ES-I3 (cell line): ENCODE results near the gene PLEKHO1.
"Not testable (repeated sequence)": the region's sequence is repeated elsewhere in the genome, so short reads cannot be mapped to it uniquely, and the experiment has no call there.

ENCODE experiments used
- H3K36me3 ChIP-seq: 2 replicates; pipeline ENCODE4 v1.6.1; 2013; ENCODE audit warnings: mild to moderate bottlenecking, low read length, control low read depth, moderate library complexity; ENCODE audit not compliant: insufficient read depth
- H3K4me1 ChIP-seq: 2 replicates; pipeline ENCODE4 v1.6.1; 2013; ENCODE audit warnings: mild to moderate bottlenecking, control low read depth, low read length; ENCODE audit not compliant: insufficient read depth
- H3K9ac ChIP-seq: 2 replicates; pipeline ENCODE4 v1.6.1; 2013; ENCODE audit warnings: low read depth, mild to moderate bottlenecking, low read length, moderate library complexity
- H3K9me3 ChIP-seq: 2 replicates; pipeline ENCODE4 v1.6.1; 2013; ENCODE audit warnings: mild to moderate bottlenecking, low read length, moderate library complexity; ENCODE audit not compliant: control insufficient read depth, insufficient read depth

Gene PLEKHO1

DNA sequence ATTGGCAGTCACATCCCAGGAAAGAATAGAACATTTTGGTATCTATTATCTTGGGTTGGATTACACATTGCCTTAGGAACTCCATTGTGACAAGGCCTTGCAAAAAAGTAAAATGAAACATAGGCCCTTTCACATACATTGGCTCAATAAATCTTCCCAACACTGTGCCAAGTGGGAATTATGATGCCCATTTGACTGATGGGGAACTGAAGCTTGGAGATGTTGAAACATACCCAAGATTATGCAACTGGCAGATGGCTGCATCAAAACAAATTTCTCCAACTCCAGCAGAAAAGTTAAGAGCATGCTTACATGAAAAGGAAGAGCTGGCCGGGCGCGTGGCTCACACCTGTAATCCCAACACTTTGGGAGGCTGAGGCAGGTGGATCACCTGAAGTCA lies 26.9 kb downstream of the PLEKHO1 start:
- H3K36me3 ChIP-seq = no peaks in the 10 kb centered on the region
- H3K9ac ChIP-seq = no peak overlapping the region
- no peaks in the 10 kb centered on the region for H3K9me3 ChIP-seq
- peaks cover 8% of the 10 kb centered on the region; the same call in 1 of the 2 replicates for H3K4me1 ChIP-seq

DNA sequence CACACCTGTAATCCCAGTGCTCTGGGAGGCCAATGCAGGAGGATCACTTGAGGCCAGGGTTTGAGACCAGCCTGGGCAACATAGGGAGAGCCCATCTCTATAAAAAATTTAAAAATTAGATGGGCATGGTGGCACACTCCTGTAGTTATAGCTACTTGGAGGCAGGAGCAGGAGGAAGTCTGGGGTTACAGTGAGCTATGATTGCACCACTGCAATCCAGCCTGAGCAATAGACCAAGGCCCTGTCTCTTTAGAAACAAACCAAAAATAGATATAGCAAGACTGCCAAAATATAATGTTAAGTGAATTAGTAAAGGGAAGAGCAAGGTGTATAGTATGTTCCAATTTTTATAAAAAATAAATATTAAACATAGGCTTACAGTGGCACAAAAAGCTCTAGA lies 28.8 kb downstream of the PLEKHO1 start:
- no peak overlapping the region for H3K9ac ChIP-seq
- peaks cover under 1% of the 10 kb centered on the region; the same call in 1 of the 2 replicates for H3K4me1 ChIP-seq
- no peaks in the 10 kb centered on the region for H3K36me3 ChIP-seq
- H3K9me3 ChIP-seq = no peaks in the 10 kb centered on the region

DNA sequence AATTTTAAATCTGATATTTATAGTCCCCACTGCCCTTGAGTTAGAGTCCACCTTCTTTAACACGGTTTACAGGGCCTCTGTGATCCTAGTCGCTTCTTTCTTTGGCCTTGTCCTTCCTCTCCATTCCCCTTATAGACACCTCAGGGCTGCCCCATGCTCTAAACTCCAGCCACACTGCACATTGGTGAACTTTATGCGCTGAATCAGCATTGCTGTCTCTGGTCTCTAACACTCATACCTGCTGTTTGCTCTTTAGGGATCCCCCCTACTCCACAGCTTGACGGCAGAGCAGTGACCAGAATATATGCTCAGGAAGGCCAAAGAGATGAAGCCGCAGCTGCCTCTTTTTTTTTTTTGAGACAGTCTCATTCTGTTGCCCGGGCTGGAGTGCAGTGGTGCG lies 30.2 kb downstream of the PLEKHO1 start:
- no peaks in the 10 kb centered on the region for H3K36me3 ChIP-seq
- H3K9ac ChIP-seq = no peak overlapping the region
- no peaks in the 10 kb centered on the region for H3K4me1 ChIP-seq
- H3K9me3 ChIP-seq = no peaks in the 10 kb centered on the region

DNA sequence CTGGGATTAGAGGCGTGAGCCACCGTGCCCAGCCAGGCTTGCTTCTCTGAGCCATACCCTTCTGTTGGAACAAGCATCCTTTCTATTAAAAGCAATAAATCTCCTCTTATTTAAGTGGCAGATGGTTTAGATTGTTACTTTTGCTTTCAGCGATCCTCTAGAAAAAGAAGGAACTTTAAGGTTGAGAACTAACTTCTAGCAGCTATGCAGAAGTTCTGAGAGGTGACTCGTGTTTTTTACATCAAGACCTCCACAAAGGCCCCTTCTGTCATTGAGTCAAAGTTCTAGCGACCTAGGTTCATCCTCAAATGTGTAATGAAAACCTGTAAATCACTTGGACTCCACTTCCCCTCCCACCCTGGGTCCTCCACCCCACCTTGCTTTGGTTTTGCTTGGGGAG lies 30.8 kb downstream of the PLEKHO1 start:
- Histone ChIP-seq H3K4me1 (no peaks in the 10 kb centered on the region), H3K9ac (no peak overlapping the region), H3K9me3 (no peaks in the 10 kb centered on the region), H3K36me3 (no peaks in the 10 kb centered on the region)

DNA sequence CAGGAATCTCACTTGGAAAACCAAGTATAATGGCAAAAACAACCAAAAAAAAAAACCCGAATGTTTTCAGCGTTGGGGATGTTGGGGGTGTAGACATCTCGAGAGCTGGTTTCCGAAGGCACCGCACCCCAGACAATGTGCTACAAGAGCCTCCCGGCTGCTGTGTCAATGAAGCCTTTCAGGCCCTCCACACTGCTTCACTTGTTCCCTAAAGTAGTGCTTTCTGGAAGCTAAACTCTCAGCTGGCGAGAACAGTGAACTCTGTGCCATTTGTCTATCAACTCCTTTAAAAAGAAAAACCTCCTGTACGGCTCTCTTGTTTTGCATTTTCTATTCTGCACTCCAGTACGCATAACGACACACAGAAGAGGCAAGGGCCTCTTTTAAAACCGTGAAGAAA lies 32.5 kb downstream of the PLEKHO1 start:
- no peaks in the 10 kb centered on the region for H3K4me1 ChIP-seq
- no peaks in the 10 kb centered on the region for H3K36me3 ChIP-seq

DNA sequence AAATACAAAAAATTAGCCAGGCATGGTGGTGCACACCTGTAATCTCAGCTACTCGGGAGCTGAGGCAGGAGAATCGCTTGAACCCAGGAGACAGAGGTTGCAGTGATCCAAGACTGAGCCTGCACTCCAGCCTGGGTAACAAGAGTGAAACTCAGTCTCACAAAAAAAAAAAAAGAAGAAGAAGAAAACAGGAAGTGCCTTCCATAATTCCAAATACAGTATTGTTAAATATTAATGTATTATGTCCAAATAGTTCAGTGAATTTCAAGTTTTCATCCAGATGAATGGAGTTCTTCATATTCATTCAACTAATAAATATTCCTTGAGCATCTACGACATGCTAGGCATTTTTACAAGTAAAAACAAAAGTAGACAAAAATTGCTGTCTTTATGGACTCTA lies 33.3 kb downstream of the PLEKHO1 start:
- Histone ChIP-seq H3K4me1 (no peaks in the 10 kb centered on the region), H3K9me3 (no peaks in the 10 kb centered on the region), H3K9ac (no peak overlapping the region), H3K36me3 (no peaks in the 10 kb centered on the region)

More for the DNA sequence above, 32.5 kb downstream of the PLEKHO1 start:
- Histone ChIP-seq H3K9me3 (no peaks in the 10 kb centered on the region), H3K9ac (no peak overlapping the region)

DNA sequence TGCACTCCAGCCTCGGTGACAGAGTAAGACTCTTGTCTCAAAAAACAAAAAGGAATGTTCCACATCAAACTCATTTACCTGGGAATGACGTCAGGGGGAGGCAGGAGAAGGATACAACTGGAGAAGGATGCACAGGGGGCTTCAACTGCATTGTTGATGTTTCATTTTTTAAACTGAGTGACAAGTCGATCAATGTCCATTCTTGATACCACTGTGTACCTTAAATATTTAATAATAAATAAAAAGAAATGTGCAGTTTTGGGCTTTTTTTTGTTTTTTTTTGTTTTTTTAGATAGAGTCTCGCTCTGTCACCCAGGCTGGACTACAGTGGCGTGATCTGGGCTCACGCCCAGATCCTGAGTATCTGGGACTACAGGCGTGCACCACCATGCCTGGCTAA lies 35.8 kb downstream of the PLEKHO1 start:
- H3K4me1 ChIP-seq = no peaks in the 10 kb centered on the region
- H3K9ac ChIP-seq = no peak overlapping the region
- H3K36me3 ChIP-seq = no peaks in the 10 kb centered on the region
- no peaks in the 10 kb centered on the region for H3K9me3 ChIP-seq

DNA sequence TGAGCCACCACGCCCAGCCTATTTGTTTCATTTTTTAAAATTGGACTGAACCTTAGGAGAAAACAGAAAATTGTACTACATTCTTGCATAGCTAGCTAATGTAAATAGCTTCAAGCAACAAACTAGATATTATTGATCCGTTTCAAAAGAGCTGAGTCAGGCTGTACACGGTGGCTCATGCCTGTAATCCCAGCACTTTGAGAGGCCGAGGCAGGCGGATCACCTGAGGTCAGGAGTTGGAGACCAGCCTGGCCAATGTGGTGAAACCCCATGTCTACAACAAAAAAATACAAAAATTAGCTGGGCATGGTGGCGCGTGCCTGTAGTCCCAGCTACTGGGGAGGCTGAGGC lies 36.7 kb downstream of the PLEKHO1 start:
- H3K9me3 ChIP-seq, H3K9ac ChIP-seq, H3K4me1 ChIP-seq: not testable (repeated sequence)

DNA sequence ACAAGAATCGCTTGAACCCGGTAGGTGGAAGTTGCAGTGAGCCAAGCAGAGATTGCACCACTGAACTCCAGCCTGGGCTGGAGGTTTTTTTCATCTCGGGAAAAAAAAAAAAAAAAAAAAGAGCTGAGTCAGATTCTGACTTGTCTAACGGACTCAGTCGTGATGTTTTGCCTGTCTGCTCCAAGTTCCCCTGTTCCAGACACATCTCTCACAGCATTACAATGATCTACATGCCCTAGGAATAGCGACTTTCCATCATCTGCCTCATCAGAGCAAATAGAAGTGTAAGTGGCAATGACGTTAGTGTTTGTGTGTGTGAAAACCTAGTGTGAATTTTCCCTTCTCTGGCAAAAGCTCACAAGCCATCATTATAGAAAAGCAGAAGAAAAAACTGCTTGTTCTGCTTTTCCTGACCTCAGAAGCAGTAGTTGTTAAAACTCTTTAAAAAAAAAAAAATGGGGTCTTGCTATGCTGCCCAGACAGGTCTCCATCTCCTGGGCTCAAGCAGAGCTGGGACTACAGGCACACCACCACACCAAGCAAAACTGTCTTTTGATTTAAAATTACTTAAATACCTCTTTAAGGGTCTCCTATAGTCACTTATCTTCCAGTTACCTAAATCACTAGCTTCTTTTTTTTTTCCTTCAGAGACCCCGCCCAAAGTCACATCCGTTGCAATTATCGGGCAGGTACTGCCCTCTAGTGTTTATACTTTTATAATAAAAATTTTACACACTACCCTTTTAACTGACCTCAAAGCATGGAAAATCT lies 37.3 kb downstream of the PLEKHO1 start:
- peaks cover 3% of the 10 kb centered on the region; the same call in 1 of the 2 replicates for H3K9me3 ChIP-seq
- no peaks in the 10 kb centered on the region for H3K36me3 ChIP-seq
- H3K4me1 ChIP-seq = no peaks in the 10 kb centered on the region
- no peak overlapping the region for H3K9ac ChIP-seq

More for the DNA sequence above, 36.7 kb downstream of the PLEKHO1 start:
- H3K36me3 ChIP-seq = not testable (repeated sequence)

DNA sequence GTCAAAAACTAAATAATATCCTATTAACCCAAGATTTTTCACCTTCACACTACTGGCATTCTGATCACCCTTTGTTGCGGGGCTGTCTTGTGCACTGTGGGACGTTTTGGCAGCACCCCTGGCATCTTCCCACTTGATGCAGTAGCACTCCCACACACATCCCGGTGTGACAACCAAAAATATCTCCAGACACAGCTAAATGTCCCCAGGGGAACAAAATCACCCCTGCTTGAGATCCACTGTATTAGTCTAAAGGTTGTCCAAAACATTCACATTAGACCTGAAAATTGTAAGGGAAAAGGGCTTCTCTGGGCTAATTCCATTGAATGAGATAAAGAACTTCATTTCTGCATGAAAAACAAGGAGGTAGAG lies 37.8 kb downstream of the PLEKHO1 start:
- H3K36me3 ChIP-seq = no peaks in the 10 kb centered on the region
- H3K9me3 ChIP-seq = peaks cover 3% of the 10 kb centered on the region; the same call in 1 of the 2 replicates
- H3K9ac ChIP-seq = no peak overlapping the region
- H3K4me1 ChIP-seq = no peaks in the 10 kb centered on the region

DNA sequence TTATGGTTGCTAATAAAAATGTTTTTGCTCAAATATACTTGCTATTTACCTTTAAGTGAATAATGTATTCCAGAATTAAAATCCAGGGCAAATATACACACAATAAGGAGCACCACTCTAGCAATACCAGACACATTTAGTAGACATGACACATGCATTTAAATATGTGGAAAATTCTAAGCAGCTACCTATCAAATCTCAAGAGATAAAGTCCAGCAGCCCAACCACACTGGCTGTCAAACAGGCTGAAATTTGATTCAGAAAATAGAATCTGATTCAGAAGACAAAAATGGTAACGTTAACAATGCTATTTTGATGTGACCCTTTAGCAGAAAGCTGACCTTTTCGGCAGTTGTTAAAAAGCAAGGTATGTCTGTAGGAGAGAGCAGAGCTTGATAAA lies 42.3 kb downstream of the PLEKHO1 start:
- no peaks in the 10 kb centered on the region for H3K36me3 ChIP-seq
- H3K4me1 ChIP-seq = no peaks in the 10 kb centered on the region
- no peak overlapping the region for H3K9ac ChIP-seq
- peaks cover 12% of the 10 kb centered on the region; the same call in 1 of the 2 replicates for H3K9me3 ChIP-seq

DNA sequence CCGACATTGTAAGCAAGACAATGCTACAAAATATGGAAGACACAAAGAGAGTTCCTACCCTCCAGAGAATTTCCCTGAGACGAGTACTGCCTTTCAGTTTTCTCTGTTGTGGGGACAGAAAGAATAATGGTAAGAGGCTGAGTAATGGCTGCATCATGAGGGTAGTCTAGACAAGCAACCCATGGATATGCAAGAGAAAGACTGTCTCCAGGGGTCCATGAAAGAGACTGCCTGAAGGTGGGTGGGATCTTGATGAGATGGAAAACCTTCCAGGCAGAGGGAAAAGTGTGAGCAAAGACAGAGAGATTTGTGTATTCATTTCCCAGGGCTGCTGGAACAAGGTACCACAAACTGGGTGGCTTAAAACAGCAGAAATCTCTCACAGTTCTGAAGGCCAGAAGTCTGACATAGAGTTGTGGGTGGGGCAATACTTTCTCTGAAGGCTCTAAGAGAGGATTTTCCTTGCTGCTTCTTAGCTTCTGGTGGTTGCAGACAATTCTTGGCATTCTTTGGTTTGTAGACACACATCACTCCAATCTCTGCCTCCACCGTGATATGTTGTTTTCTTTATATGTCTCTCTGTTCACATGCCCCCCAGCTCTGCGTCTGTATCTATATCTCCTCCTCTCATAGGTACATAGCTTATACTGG lies 44.8 kb downstream of the PLEKHO1 start:
- no peaks in the 10 kb centered on the region for H3K36me3 ChIP-seq
- no peak overlapping the region for H3K9ac ChIP-seq
- H3K4me1 ChIP-seq = no peaks in the 10 kb centered on the region
- H3K9me3 ChIP-seq = peaks cover 12% of the 10 kb centered on the region; the same call in 1 of the 2 replicates

DNA sequence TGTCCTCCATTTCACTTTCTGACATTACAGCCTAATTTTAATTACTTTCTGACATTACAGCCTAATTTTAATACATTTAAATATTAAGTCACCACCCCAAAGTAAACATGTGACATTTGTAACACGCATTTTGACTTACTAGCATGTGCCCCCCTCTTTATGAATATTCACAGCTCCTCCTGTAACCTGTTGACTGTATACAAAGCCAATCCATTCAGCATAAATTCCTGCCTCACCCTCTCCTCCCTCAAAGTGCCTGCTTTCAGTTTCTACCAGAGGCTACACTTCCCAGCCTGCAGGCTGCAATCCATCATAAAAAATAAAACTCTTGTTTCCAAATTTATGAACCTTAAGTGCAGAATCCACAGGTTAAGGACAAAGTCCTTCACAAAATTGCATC lies 46.7 kb downstream of the PLEKHO1 start:
- Histone ChIP-seq H3K9ac (no peak overlapping the region), H3K4me1 (no peaks in the 10 kb centered on the region), H3K36me3 (no peaks in the 10 kb centered on the region), H3K9me3 (peaks cover 9% of the 10 kb centered on the region; the same call in 1 of the 2 replicates)

DNA sequence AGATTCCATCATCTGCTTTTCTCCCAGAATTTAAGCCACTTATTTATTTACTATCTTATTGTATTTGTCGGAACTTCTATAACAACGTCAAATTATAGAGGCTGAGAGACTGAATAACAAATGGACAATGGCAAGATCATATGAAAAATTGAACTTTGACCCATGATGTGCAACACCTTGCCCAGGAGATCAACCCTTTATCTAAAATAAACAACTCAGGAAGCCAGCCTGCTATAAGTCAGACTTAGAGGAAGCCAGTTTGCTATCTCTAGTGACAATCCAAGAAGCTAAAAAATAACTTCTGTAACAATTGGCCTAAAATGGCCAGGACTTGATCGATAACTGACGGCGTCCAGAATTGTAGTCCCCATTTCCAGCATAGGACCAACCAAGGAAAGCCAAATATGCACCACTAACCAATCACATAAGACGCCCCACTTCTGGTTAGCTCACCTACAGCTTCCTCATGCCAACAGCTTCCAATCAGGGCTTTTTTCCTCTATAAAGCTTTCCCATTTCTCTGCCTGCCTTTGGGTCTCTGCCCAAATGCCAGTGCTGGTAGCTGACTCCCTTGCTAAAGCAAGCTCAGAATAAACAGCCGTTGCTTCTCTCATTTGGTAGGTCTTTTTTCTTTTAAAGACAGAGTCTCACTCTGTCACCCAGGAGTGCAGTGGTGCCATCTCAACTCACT lies 57.7 kb downstream of the PLEKHO1 start:
- no peaks in the 10 kb centered on the region for H3K4me1 ChIP-seq
- H3K9ac ChIP-seq = no peak overlapping the region
- H3K9me3 ChIP-seq = no peaks in the 10 kb centered on the region
- no peaks in the 10 kb centered on the region for H3K36me3 ChIP-seq

DNA sequence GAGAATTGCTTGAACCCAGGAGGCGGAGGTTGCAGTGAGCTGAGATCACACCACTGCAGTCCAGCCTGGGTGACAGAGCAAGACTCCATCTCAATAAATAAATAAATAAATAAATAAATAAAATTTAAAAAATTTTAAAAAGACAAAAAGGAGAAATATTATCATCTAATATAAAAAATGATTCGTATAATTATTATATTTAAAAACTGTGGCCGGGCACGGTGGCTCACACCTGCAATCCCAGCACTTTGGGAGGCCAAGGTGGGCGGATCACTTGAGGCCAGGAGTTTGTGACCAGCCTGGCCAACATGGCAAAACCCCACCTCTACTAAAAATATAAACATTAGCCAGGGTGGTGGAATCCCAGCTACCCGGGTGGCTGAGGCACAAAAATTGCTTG lies 58.7 kb downstream of the PLEKHO1 start:
- H3K9ac ChIP-seq, H3K4me1 ChIP-seq, H3K9me3 ChIP-seq, H3K36me3 ChIP-seq: not testable (repeated sequence)
